Measurements from ENCODE around the gene GPHA2.

The GPHA2 gene

GRCh38 chr11:64929625-64930024 lies 6.1 kb downstream of the GPHA2 start:
- no peak for DNase-seq

DNA sequence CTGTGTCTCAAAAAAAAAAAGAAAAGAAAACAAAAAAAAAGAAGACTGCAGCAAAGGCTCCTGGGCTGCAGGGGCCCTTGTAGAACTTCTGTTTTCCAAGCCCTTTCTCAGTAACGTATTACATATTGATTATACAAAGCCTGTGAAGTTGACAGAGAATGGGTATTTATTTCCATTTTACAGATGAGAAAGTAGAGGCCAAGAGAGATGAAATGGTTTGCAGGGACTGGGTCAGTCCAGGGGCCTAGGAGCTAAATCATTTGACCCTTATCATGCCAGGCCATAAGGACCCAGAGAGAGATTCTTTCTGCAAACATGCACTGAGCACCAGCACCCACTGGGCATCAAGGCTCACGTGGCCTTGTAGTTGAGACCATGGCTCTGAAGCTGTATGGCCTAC lies 6.7 kb downstream of the GPHA2 start:
- no peak for DNase-seq

GRCh38 chr11:64926689-64927088 lies 9.0 kb downstream of the GPHA2 start:
- no peak for DNase-seq

DNA sequence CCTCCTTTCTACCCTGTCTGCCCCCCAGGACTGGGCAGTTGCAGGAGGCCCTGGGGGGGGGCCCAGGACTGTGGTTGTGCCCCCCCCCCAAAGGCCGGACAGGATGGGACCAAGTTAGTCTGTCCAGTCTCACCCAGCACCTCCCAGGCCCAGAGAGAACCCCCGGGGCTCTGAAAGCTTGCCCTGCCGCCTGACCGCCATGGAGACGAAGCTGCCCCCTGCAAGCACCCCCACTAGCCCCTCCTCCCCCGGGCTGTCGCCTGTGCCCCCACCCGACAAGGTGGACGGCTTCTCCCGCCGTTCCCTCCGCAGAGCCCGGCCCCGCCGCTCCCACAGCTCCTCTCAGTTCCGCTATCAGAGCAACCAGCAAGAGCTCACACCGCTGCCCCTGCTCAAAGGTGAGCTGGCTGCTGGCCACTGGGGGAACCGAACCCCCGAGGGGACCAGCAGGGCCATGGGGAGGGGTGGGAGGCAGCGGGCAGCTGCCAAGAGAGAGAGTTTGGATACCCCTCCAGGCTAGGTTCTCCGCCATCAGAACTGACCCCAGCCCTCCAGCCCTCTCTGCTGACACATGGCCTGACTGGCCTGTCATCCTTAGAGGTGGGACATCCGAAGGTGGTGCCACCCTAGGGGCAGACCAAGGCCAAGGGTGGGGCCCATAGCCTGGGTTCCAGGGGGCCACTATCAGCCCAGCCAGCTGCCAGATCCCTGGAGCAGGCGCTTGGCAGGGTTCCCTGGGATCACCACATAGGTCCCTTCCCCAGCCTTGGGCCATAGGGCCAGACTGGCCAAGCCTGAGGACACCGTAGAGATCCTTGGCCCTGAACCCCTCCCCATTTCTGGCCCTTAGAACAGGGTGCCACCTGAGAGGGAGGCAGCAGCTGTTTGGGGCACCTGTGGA lies 9.9 kb downstream of the GPHA2 start:
- no peak for DNase-seq

GRCh38 chr11:64924910-64925284 lies 10.8 kb downstream of the GPHA2 start:
- no peak for DNase-seq

GRCh38 chr11:64923944-64924909 lies 11.5 kb downstream of the GPHA2 start, which contains the start of gene PPP2R5B:
PPP2R5B (plus strand) TSS chr11:64924689; CDS start chr11:64925735, 1,046 bp downstream.
- DNase-seq: peak; percentile 92

DNA sequence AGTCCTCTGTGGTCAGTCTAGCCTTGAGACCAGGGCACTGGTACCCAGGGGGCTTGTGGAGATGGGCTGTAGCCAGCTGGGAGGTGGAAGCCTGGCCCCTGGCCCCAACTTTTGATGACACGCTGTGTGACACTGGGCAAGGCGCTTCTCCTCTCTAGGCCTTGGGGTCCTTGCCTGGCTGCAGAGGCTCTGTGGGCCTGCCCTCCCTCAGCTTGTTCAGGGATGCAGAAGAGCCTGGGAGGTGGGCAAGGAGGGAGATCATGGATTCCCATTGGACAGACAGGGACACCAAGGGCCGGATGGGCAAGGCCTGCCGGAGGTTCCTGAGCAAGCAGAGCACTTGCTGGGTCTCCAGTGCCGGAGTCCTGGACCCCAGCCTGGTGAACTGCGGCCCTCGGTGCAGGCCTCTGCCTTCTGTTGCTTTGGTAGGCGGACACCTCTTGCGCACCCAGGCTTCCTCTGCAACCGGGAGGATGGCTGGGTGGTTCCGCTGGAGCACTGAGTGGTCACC lies 12.5 kb downstream of the GPHA2 start:
- DNase-seq: no peak

GRCh38 chr11:64921384-64921783 lies 14.3 kb downstream of the GPHA2 start:
- DNase-seq: no peak

DNA sequence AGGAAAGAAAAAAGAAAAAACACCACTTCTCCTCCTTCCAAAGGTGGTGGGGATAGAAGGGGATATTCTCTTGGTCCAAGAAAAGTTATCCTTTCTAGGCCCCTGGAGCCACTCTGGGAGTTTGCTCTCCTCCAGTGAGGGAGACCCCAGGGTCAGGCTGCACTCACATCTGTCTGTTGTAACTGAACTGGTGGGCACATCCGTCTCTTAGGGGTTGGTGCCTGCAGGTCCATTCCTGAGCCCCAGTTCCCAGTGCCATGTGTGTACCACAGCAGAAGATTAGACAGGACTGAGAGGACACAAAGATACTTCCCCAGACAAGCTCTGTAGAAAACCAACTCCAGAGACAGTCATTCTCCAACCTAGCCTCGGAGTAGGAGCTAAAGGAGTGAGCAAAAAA lies 15.6 kb downstream of the GPHA2 start:
- no peak for DNase-seq

DNA sequence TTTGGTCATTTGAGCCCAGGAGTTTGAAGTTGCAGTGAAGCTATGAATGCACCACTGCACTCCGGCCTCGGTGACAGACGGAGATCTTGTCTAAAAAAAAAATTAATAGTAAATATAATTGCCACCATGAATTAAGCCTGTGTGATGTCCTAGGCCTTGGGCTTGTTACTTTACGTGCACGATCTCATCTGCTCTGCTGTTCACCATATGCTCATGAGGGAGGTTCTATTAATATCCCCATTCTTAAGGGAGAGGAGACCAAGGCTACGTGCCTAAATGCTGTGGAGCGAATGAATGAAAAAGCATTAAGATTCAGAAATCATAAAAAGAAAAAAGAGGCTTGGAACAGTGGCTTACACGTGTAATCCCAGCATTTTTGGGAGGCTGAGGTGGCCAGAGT lies 16.1 kb downstream of the GPHA2 start:
- DNase-seq: no peak

- DNase-seq: no peak
Observed at GRCh38 chr11:64918017-64918416, 17.7 kb downstream of the GPHA2 start.

DNA sequence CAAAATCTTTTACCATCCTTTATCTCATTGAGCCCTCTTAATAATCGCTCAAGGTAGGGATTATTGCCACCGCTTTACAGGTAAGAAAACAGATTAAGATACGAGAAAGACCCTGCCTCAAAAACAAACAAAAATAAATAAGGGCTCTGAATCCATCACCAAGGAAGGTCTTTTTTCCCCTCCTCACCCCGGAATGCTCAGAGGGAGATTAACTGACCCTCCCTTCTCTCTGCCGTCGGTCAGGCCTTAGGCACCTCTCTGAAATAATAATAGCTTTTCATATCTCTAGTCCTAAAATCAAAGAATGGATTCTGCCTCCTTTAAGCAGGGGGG lies 18.1 kb downstream of the GPHA2 start:
- DNase-seq: no peak

GRCh38 chr11:64916775-64917662 lies 18.7 kb downstream of the GPHA2 start, which contains the start of gene ATG2A:
ATG2A (minus strand) TSS chr11:64917209; CDS start chr11:64917135, 74 bp downstream.
- DNase-seq: peak; percentile 100

DNA sequence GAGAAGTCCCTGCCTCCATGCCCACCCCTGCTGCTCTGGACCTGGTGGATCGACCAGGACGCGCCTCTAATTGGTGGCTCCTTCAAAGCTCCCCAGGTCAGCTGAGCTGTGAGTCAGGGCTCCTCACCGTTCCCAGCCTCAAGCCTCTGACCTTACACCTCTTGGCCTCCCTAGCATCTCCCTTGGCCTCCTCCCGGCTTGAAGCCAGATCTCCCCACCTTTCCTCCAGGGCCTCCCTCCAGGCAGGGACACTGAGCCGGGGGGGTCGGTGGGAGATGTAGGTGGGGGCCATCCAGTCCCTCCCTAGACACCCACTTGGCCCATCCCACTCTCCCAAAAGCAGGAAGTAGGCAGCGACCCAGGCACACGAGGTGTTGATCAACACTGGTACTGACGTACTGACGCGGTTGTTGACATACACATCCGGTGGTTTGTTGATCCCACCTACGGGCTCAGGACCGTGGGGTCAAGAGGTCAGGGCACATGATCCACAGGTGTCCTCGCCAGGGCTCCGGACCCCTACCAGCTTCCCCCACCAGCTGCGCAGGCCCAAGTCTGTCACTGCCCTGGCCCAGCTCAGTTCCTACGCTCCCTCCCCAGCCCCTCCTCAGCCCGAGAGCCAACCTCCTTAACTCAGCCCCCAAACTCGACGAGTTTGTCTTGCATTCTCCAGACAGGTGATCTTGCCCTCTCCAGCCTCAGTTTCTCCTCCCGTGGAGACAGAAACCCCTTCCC lies 19.5 kb downstream of the GPHA2 start:
- DNase-seq: peak; percentile 46

DNA sequence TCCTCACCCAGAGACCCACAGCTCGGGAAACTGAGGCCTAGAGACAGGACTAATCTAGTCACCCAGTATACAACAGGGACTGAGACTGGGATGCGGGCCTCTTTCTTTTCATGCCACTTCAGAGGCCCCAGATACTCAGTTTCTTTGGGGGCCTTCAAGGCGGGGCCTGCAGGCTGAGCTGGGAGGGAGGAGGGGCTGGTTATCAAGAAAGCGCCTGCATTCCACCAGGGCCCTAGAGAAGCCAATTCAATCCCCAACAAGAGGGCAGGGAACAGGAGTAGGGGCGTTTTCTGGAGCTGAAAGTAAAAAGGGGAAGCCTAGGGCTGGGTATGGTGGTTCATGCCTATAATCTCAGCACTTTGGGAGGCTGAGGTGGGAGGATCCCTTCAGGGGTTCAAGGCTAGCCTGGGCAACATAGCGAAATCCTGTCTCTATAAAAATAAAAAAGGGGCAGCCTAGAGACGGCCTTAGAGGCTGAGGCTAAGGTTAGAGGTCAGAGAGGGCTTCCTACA lies 20.3 kb downstream of the GPHA2 start:
- DNase-seq: no peak

GRCh38 chr11:64914123-64914522 lies 21.6 kb downstream of the GPHA2 start:
- DNase-seq: no peak

DNA sequence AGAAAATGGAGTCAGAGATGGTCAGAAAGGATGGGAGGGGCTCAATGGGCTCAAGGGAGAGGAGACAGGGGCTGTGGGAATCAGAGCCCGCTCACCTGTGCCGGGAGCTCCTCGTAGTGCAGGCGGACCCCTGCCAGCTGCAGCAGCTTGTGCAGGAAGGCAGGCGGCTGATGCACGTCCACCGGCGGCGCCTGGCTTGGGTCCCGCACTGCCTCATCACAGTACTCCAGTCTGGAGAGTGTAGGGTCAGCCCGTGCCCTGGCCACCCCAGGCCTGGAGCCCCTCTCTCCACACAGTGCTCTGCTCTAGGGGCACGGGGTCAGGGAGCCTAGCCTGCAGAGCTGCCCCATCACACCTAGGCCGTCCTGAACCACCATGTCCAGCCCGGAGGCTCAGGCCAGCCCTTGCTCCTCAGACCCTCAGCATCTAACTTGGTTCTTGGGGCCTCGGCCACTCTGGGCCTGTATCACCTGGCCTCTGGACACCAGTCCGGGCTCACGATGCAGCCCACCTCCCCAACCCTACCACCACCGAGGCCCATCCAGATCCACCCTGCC lies 22.4 kb downstream of the GPHA2 start:
- DNase-seq: no peak

- no peak for DNase-seq
Observed at GRCh38 chr11:64911689-64912088, 24.0 kb downstream of the GPHA2 start.

DNA sequence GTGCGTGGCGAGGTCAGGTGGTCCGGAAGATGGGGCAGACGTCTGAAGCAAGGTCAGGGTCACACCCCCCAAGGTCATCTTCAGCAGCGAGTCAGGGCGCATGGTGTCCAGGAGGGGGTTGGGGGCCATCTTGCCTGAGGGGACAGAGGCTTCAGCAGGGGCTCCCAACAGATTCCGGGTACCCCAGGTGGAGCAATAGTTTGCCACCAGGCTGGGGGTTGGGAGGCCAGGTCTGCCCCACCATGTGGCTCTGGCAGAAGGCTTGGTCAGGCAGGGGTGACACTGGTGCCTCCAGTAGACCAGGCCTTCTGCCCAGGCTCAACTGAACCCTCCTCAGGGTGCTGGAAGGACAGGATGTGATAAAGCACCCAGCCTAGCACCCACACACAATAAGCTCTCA lies 24.6 kb downstream of the GPHA2 start:
- DNase-seq: no peak

GRCh38 chr11:64910451-64911093 lies 25.1 kb downstream of the GPHA2 start:
- DNase-seq: no peak
